C1 segment of cervical spinal cord (tissue), 14 donors: ENCODE results near the gene GNB1.
A peak's percentile ranks its signal among the peaks of the same experiment; 100 is the strongest.

Experiments
- DNase-seq, 14 donors: peaks; one replicate each; lab custom pipeline; 2025; lab: John Stamatoyannopoulos, UW

GNB1 gene

GRCh38 chr1:1827089-1827848, 63.6 kb downstream of the GNB1 start:
- no peak for DNase-seq

DNA sequence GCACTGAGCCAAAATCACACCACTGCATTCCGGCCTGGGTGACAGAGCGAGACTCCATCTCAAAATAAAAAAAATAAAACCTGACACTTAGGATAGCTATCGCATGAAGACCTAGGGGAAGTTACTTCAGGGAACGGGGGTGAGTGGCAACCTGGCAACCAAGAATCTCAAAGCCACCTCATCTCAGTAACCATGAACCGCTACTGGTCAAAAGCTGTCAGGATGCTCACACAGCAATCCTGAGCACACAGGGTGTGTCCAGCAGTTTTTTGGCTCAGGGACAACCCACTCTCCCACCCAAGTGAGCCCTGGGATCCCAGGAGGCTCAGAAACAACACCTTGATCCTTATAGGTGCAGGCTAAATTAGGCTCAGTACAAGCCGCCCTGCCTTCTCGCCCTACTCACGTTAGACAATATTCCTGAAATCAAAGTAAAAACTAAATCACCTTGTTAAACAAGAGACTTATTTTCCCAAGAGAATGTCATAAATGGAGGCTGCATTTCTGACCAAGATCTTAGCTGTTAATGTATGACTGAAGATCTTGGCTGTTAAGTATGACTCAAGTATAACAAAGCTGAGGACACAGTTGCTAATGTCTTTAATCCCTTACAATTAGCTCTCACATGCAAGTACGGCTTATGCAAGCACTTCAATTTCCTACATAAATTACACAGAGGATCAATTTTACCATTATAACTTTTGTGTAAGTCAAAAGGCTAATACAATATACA, 64.4 kb downstream of the GNB1 start:
- DNase-seq: no peak

DNA sequence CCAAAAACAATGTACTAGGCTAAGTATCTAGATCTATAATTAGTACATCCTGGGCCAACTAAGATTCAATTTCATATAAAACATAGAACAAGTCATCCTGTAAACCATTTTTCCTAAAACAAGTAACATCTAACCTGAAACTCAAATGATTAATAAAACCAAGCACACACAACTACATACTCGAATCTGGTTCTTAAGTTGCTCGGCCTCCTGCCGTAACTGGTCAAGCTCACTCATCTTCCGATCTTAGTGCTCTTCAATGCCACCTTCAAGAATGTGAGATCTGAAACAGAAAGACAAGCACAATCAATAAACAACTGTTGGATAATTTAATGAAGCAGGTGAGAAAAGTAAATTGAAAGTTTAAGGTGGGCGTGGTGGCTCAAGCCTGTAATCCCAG, 65.7 kb downstream of the GNB1 start:
- DNase-seq: no peak

DNA sequence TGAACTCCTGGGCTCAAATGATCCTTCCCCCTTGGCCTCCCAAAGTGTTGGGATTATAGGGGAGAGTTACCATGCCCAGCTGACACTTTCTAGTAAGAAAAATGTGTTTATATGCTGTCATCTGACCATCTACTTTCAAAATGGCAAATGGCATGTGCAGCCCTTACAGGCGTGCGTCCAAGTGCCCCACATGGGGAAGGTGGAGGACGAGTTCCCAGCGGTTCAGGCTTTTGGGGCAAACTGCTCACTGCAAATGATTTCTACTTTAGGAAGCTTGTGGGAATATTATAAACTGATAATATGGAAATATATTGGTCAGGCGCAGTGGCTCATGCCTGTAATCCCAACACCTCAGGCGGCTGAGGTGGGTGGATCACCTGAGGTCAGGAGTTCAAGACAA, 71.1 kb downstream of the GNB1 start:
- no peak for DNase-seq

DNA sequence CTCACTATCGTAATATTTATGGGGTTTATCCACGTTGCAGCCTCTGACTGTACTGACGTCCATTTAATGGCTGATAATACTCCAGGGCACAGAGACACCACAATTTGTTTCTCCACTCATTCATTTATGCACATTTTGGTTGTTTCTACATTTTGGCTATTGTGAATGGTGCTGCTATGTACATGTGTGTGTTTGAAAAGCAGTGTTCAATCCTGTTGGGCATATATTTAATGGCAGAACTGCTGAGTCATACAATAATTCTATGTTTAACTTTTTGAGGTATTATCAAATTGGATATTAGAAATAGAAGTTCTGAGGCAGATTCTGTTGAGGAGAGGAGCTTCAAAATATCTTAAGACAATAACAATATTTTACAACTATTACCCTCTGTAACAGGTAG, 73.7 kb downstream of the GNB1 start:
- no peak for DNase-seq

GRCh38 chr1:1815606-1816281, 75.1 kb downstream of the GNB1 start:
- DNase-seq: no peak

- DNase-seq: no peak
Measured at GRCh38 chr1:1809489-1809888, 81.4 kb downstream of the GNB1 start.

DNA sequence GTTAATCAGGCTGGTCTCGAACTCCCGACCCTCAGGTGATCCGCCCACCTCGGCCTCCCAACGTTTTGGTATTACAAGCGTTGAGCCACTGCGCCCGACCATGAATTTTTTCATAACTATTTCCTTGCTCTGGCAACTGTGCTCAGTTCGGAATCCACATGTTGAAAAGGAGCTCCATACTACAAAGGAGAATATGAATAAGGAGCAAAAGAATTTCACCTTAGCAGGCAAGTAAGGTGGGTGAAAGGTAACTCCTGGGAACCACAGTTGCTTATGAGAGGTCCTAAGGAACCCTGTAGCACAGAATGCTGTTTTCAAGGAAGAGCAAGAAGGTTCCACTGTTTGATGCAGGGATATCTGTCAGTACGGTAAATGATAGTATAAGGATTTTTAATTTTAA, 82.7 kb downstream of the GNB1 start:
- DNase-seq: no peak

DNA sequence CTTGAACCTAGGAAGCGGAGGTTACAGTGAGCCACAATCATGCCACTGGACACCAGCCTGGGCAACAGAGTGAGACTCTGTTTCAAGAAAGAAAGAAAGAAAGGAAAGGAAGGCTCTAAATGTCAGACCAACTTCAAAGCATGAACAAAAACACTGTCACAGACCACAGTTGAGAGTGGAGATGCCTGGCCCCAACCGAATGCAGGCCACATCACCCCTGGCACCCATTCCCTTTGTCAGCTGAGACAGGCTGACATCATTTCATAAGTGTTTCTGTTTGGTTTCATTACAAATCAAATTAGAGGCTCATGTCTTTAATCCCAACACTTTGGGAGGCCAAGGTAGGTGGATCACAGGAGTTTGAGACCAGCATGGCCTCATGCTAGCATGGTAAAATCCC, 84.0 kb downstream of the GNB1 start:
- peak in 3 of 14 donors; percentile 9 to 37 (median 9) for DNase-seq

GRCh38 chr1:1804301-1804700, 86.6 kb downstream of the GNB1 start:
- no peak for DNase-seq

DNA sequence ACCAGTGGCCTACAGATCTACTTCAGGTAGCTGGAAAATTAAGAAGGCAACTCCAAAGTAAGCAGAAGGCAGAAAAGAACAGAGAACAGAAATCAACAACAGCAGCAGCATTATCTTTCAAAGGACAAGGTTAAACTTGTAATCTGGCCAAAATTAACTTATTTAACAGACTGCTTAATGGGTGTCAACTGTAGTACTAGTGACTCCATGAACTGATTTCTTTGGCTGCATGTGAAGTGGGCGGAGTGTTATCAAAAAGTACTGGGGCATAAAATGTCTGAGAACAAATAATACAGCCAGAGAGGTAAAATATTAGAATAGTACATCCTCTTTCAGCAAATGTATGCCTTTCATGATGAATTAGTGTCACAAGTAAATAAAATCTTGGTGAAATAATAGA, 88.0 kb downstream of the GNB1 start:
- DNase-seq: no peak

DNA sequence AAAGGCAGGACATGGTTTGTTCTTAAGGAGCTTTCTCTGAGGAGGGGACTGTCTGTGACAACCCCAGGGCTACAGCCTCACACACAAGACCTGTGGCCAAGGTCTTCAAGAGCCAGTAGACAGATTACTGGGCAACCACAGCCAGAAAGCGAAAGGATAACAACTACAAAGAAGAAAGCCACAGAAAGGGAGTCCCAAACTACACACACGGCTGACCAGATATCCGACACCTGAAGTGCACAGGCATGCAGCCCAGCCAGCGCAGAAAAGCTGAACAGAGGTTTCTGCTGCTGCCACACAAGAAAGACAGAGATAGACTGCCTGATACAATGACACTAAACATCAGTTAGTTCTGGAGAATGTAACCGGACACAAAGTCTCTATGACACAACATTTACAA, 91.2 kb downstream of the GNB1 start:
- DNase-seq: no peak

GRCh38 chr1:1797731-1798341, 93.1 kb downstream of the GNB1 start:
- no peak for DNase-seq

DNA sequence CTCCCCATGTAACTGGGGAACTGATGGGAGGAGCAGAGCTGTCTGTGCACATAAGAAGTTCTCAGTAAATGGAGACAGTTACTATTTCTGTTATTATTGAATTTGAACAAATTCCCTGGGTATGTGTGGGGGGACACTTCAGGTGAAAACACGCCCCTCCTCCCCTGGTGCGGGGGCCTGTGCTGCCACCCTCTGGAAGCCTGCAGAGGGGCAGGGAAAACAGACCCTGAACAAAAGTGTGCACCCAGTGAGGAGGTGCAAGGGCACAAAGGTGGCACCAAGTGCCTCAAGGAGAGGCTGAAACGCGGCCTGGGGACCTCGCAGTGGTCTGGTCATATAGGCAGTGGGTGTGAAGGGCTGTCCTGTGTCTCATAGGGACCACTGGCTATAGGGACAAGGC, 94.4 kb downstream of the GNB1 start:
- DNase-seq: no peak

GRCh38 chr1:1794999-1795398, 95.9 kb downstream of the GNB1 start:
- DNase-seq: no peak

DNA sequence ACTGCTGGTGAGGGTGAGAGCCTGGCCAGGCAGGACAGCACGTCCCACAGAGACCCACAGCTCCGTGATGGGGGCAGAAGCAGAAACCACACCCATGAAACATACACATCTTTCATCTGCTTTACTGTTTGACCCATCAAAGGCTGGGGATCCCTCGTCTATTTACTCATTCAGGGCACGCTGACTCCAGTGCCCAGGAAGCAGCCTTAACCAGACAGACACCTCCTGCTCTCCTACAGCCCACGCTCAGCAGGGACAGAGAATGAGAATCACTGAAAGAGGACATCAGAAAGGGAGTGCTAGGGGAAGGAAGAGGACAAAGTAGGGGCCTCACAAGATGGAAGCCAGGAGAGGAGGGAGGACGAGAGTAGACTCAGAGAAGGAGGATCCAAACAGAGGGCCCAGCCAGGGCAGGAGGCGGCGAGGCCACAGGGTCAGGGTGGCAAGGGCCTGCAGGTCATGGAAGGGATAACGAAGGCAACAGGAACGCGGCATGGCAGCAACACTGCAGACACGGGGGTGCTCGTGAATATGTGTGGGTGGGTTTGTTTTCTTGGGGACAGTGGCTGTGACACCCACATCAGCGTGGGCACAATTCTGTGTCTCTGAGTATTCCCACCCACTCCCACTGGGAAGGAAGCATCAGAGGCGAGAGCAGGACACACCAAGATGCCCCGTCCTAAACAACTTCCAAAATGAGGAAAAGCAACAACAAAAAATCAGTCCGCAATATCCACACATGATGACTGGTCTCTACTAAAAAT, 97.2 kb downstream of the GNB1 start:
- DNase-seq: no peak

DNA sequence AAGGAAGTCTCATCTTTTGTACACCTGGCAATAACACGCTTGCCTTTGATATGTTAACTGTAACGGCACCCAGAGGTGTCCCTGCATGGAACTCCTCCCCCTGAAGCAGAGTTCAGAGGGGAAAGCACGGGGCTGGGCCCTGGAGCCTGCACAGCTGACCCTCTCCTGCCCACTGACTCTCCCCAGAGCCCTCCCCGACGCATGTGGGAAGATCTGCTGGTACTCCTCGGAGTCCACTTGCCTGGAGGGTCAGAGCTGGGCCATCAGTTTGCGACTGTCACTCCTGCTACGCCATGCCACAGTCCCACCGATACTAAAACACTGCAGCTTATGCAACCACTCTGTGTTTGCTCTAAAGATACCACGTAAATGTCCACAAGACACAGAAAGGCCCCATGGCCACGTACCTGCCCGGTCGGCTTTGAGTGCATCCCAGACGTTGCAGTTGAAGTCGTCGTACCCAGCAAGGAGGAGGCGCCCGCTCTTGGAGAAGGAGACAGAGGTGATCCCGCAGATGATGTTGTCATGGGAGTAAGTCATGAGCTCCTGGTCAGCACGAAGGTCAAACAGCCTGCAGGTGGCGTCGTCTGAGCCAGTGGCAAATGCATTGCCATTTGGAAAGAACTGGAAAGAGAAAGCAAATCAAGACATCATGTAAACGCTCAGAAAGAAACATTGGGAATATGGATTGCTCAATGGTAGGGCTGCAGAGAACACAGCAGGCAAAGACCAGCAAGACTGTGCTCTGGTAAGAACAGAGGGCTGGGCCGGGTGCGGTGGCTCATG, 102.0 kb downstream of the GNB1 start:
- no peak for DNase-seq

DNA sequence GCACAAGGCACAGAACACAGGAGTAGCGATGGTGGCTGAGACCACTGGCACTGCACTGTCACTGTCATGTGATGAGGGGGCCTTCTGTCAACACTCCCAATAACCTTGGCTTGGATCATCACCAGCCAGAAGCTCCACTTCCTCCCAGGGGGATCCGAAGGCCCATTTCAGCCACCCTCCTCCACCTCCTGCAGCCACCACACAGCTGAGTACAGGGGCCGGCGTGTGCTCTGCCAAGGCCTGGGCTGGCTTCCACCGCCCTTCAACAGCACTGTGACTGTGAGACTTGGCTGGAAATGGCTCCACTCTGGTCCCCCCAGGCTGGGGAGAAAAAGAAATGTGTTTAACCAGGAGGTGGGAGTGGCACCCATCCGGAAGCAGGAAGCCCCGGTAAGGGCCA, 102.8 kb downstream of the GNB1 start:
- DNase-seq: peak in 4 of 14 donors; percentile 9 to 60 (median 21)

DNA sequence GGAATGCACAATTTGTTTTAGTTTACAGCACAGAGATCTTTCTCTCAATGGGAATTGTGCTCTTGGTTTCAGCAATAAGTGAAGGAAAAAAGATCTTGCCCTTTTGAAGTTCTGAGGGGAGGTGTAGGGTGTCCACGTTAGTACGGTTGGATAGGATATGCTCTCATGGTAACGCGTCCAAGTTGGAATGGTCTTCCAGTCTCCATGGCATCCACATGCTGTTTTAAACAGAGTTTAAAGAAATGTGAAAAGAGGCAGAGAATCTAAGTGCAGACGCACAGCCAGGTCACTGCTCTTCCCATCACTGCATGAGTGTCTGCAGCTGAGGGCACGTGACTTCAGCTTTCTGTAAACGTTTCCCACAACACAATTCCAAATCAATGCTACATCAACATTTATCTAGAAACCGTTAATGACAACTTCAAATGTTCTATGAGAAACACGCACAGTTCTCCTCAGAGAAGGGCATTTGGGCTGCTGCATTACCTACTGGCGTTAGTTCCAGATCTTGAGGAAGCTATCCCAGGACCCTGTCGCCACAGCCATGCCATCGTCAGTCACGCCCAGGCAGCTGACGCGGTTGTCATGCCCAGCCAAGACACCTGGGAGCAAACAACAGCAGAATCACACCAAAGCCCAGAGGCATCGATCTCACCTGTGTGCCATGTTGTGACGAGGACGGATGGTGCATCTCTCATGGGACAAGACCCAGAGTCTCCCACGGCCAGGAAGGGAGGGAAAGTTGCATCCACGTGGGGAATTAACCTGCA, 103.9 kb downstream of the GNB1 start:
- no peak for DNase-seq

GRCh38 chr1:1785666-1786065, 105.2 kb downstream of the GNB1 start:
- no peak for DNase-seq
